GM12892 (cell line): ENCODE measurements around the gene TIPIN.

Experiments
- POLR2A ChIP-seq: IDR thresholded peaks from 2 replicates; pipeline ENCODE4 v1.6.1; 2011; ENCODE audit warnings: low read depth, low read length, control low read depth
- TAF1 ChIP-seq: IDR thresholded peaks from 2 replicates; pipeline ENCODE4 v1.6.1; 2011; ENCODE audit warnings: low read depth, mild to moderate bottlenecking, control low read depth, low read length, borderline replicate concordance

DNA sequence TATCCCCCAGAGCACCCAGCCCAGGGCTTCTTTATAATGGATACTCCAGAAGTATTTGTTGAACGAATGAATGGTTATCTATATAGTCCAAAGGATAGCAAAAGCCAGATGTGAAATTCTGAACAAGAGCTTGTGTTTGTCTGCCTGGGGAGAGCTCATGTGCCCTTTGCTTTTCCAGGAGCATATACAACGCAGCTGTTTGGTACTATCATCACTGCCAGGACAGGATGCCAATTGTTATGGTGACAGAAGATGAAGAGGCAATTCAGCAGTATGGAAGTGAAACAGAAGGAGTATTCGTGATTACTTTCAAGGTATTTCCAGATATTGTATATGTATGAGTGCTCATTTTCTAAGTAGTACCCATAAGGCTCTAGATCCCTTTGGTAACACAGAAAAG lies 48.0 kb downstream of the TIPIN start:
- TF ChIP-seq TAF1 (no peak), POLR2A (no peak)
